ENCODE measurements around the gene NBEAL2. TPM values are rescaled to one million over a fixed set of nuclear protein-coding genes. Genes with fewer than 3 reads are reported as not detected.
A peak's percentile ranks its signal among the peaks of the same experiment; 100 is the strongest.
"Not testable (repeated sequence)": the region's sequence is repeated elsewhere in the genome, so short reads cannot be mapped to it uniquely, and the experiment has no call there.

Gene NBEAL2
- total and polyA plus RNA-seq, 3 donors from 2014 or later: 16.2 to 44.8 (median 40.2) TPM

DNA sequence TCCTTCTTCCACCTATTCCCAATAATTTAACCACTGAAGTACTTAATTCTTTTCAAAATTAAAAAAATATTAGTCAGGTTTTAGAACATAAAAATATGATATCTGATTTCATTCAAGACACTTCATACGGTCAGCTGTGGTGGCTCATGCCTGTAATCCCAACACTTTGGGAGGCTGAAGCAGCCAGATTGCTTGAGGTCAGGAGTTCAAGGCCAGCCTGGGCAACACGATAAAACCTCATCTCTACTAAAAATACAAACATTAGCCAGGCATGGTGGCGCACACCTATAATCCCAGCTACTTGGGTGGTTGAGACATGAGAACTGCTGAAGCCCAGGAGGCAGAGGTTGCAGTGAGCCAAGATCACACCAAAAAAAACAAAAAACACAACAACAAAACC is 56.7 kb downstream of the NBEAL2 start:
- Histone ChIP-seq H3K4me1 (peaks cover 5% of the 10 kb centered on the region), H3K36me3 (ENCODE audit: low read depth, missing control alignments) (no peaks in the 10 kb centered on the region), H3K9me3 (no peaks in the 10 kb centered on the region), H3K27me3 (no peaks in the 10 kb centered on the region), H3K27ac (peak overlapping the region in 1 of 2 donors; percentile 26), H3K4me3 (no peak overlapping the region)
- DNase-seq: no peak
- intact Hi-C loops (cut with DNase I; ENCODE audit: low total_unique reads): no loop called here
- WGBS, 2 donors: 46 to 49% methylated on average over 3 of the region's 3 CpGs
- TF ChIP-seq, protein P1, sequence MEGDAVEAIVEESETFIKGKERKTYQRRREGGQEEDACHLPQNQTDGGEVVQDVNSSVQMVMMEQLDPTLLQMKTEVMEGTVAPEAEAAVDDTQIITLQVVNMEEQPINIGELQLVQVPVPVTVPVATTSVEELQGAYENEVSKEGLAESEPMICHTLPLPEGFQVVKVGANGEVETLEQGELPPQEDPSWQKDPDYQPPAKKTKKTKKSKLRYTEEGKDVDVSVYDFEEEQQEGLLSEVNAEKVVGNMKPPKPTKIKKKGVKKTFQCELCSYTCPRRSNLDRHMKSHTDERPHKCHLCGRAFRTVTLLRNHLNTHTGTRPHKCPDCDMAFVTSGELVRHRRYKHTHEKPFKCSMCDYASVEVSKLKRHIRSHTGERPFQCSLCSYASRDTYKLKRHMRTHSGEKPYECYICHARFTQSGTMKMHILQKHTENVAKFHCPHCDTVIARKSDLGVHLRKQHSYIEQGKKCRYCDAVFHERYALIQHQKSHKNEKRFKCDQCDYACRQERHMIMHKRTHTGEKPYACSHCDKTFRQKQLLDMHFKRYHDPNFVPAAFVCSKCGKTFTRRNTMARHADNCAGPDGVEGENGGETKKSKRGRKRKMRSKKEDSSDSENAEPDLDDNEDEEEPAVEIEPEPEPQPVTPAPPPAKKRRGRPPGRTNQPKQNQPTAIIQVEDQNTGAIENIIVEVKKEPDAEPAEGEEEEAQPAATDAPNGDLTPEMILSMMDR (IDR thresholded peaks at IDR 0.05): no peak
- TF ChIP-seq POLR2A (IDR thresholded peaks at IDR 0.05): no peak

DNA sequence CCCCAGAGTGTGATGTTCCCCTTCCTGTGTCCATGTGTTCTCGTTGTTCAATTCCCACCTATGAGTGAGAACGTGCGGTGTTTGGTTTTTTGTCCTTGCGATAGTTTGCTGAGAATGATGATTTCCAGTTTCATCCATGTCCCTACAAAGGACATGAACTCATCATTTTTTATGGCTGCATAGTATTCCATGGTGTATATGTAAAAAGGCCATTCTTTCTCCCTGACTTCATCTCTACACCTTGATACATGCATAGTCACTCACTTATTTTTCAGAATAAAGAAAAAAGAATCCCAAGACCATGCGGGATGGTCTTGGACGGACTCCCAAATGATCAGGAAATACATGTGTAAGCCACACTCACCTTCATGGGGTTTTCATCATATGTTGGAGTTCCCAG is 57.8 kb downstream of the NBEAL2 start:
- DNase-seq; intact Hi-C loops (cut with DNase I; ENCODE audit: low total_unique reads); H3K9me3 ChIP-seq; H3K27ac ChIP-seq; H3K4me3 ChIP-seq; H3K36me3 ChIP-seq (ENCODE audit: low read depth, missing control alignments); H3K4me1 ChIP-seq; H3K27me3 ChIP-seq: not testable (repeated sequence)
- 75 to 83% methylated on average over 6 of the region's 6 CpGs for whole genome bisulfite sequencing, 2 donors

DNA sequence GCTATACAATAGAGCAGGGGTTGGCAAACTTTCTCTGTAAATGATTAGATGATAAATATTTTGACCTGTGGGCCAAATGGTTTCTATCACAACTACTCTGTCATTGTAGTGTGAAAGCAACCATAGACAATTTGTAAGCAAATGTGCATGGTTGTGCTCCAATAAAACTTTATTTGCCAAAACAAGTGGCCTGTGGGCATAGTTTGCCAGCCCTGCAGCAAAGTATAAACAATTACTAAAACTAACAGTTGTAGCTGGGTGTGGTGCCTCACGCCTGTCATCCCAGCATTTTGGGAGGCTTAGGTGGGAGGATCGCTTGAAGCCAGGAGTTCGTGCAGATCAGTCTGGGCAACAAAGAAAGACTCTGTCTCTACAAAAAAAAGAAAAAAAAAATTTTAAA is 61.6 kb downstream of the NBEAL2 start:
- 79 to 88% methylated on average over 3 of the region's 3 CpGs for WGBS, 2 donors
- H3K27ac ChIP-seq: no peak overlapping the region
- H3K4me1 ChIP-seq: peaks cover 3% of the 10 kb centered on the region
- no peak for TF ChIP-seq POLR2A (IDR thresholded peaks at IDR 0.05)
- TF ChIP-seq, protein P1 (IDR thresholded peaks at IDR 0.05): no peak
- H3K27me3 ChIP-seq: no peaks in the 10 kb centered on the region
- H3K4me3 ChIP-seq: no peak overlapping the region
- no peaks in the 10 kb centered on the region for H3K9me3 ChIP-seq
- no peaks in the 10 kb centered on the region for H3K36me3 ChIP-seq (ENCODE audit: low read depth, missing control alignments)
- intact Hi-C loops (cut with DNase I; ENCODE audit: low total_unique reads): no loop called here
- no peak for DNase-seq

DNA sequence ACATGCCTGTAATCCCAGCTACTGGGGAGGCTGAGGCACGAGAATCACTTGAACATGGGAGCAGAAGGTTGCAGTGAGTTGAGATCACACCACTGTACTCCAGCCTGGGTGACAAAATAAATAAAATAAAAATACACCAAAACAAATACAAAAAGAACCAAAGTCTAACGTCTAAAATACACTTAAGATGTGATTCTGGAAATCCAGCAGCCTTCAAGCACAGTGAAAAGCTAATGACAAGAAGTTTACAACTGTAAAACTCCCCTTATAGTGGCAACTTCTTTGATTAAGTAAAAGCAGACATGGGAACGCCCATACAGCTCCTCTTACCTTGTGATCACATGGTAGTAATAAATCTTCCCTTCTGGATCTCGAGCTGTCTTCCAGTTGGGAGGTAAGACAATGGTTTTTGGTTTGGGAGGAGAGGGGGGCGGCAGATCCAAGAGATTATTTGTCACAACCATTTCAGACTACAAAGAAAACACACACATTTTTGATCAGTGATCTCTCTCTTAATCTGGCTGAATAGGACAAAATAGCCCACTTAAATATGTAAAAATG is 62.8 kb downstream of the NBEAL2 start:
- Histone ChIP-seq H3K4me3 (no peak overlapping the region), H3K27me3 (no peaks in the 10 kb centered on the region), H3K27ac (no peak overlapping the region), H3K9me3 (no peaks in the 10 kb centered on the region), H3K4me1 (no peaks in the 10 kb centered on the region), H3K36me3 (ENCODE audit: low read depth, missing control alignments) (no peaks in the 10 kb centered on the region)
- no peak for TF ChIP-seq POLR2A (IDR thresholded peaks at IDR 0.05)
- TF ChIP-seq, protein P1 (IDR thresholded peaks at IDR 0.05): no peak
- DNase-seq: no peak
- intact Hi-C loops (cut with DNase I; ENCODE audit: low total_unique reads): no loop called here
- 73 to 75% methylated on average over 5 of the region's 5 CpGs for WGBS, 2 donors

DNA sequence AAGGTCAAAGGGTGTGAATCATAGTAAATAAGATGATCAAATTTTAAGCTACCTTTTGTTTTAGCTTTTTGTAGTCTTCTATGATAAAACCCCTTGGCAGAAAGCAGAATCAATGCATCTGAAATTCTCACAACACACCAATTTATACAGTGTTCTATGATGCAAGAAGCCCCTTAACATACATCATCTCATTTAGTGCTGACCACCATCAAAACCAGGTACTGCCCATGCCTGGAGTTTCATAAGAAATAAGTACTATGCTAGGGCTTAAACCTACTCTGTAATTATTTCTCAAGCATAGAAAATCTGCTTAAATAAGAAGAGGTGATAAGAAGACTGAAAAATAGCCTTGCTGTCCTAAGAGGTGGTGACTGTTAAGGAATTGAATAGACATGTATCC is 67.6 kb downstream of the NBEAL2 start:
- TF ChIP-seq, protein P1 (IDR thresholded peaks at IDR 0.05): no peak
- TF ChIP-seq POLR2A (IDR thresholded peaks at IDR 0.05): no peak
- H3K9me3 ChIP-seq: no peaks in the 10 kb centered on the region
- no peak for DNase-seq
- intact Hi-C loops (cut with DNase I; ENCODE audit: low total_unique reads): no loop called here
- no peak overlapping the region for H3K4me3 ChIP-seq
- no peak overlapping the region for H3K27ac ChIP-seq
- no peaks in the 10 kb centered on the region for H3K4me1 ChIP-seq
- H3K27me3 ChIP-seq: no peaks in the 10 kb centered on the region
- no peaks in the 10 kb centered on the region for H3K36me3 ChIP-seq (ENCODE audit: low read depth, missing control alignments)

Data from testis (tissue), 3 donors.